T-cell (primary cell): ENCODE results near the gene FRMD6. TPM values are rescaled to one million over a fixed set of nuclear protein-coding genes. Genes with fewer than 3 reads are reported as not detected.

ENCODE experiments used
- ATAC-seq, 4 experiments: fragments of 200-7000 bp in 3 of 4; fragments of 150-1000 bp in 1 of 4; cut with Tn5 transposase; replicated peaks in 1 of 4; 1 replicate in 3 of 4; 2 replicates in 1 of 4; pipeline ENCODE4 v1.10.0; 2021; ENCODE audit warnings: moderate library complexity in 3 of 4, mild to moderate bottlenecking in 2 of 4, moderate number of reproducible peaks in 1 of 4
- CTCF ChIA-PET, 2 donors: fragments of 300-600 bp; sonication (Branson Sonifier 250); formaldehyde crosslinking; loops; one replicate each; lab custom pipeline; 2022; ENCODE audit warnings: antibody characterized with exemption in 2 of 2; lab: Charles Lee
- POLR2A ChIA-PET, 2 donors: fragments of 300-600 bp; sonication (Branson Sonifier 250); formaldehyde crosslinking; loops; one replicate each; lab custom pipeline; 2022; ENCODE audit warnings: antibody characterized with exemption in 2 of 2; lab: Charles Lee
- DNase-seq, 35 experiments: peaks; one replicate each; pipeline versions ENCODE4 v3.0.0 to v3.0.0-alpha.2; 2013 to 2023
- H3K27ac ChIP-seq: one replicate; pipeline ENCODE4 v1.5.1; 2013; ENCODE audit warnings: low read length
- H3K27me3 ChIP-seq, 2 experiments: replicated peaks in 1 of 2; 1 replicate in 1 of 2; 2 replicates in 1 of 2; pipeline versions ENCODE4 v1.6.1 to v1.7.0; 2013; ENCODE audit warnings: low read length in 1 of 2, mixed read lengths in 1 of 2; ENCODE audit not compliant: control insufficient read depth in 2 of 2, insufficient read depth in 2 of 2; ENCODE audit errors: extremely low read depth in 1 of 2
- H3K36me3 ChIP-seq, 2 donors: 1 replicate in 1 of 2; 2 replicates in 1 of 2; pipeline versions ENCODE4 v1.6.1 to v1.7.0; 2013; ENCODE audit warnings: low read length in 1 of 2; ENCODE audit not compliant: control insufficient read depth in 2 of 2, insufficient read depth in 1 of 2; ENCODE audit errors: extremely low read depth in 1 of 2
- H3K4me1 ChIP-seq, 2 experiments: 1 replicate in 1 of 2; 2 replicates in 1 of 2; pipeline versions ENCODE4 v1.6.1 to v1.7.0; 2013; ENCODE audit warnings: low read length in 2 of 2, mixed read lengths in 1 of 2; ENCODE audit not compliant: insufficient read depth in 2 of 2, control insufficient read depth in 1 of 2; ENCODE audit errors: extremely low read depth in 1 of 2
- H3K4me3 ChIP-seq, 2 donors: 1 replicate in 1 of 2; 2 replicates in 1 of 2; pipeline versions ENCODE4 v1.5.1 to v1.7.0; 2013; ENCODE audit warnings: mild to moderate bottlenecking in 2 of 2, low read length in 1 of 2, moderate library complexity in 1 of 2; ENCODE audit not compliant: control insufficient read depth in 1 of 2; ENCODE audit errors: extremely low read depth in 1 of 2
- H3K9me3 ChIP-seq: 2 replicates; pipeline ENCODE4 v1.7.0; 2013
- H3K27ac Mint-ChIP-seq, 2 donors: one replicate each; pipeline ENCODE4 v1.8.0; 2020 to 2021; ENCODE audit warnings: mild to moderate bottlenecking in 2 of 2, mixed read lengths in 2 of 2
- H3K27me3 Mint-ChIP-seq, 2 donors: one replicate each; pipeline ENCODE4 v1.8.0; 2021 to 2022; ENCODE audit warnings: mixed read lengths in 2 of 2
- H3K36me3 Mint-ChIP-seq: one replicate; pipeline ENCODE4 v1.8.0; 2021; ENCODE audit warnings: mixed read lengths
- H3K4me1 Mint-ChIP-seq, 3 donors: one replicate each; pipeline ENCODE4 v1.8.0; 2020 to 2022; ENCODE audit warnings: mixed read lengths in 3 of 3, mild to moderate bottlenecking in 1 of 3
- H3K4me3 Mint-ChIP-seq, 3 donors: one replicate each; pipeline ENCODE4 v1.8.0; 2020 to 2022; ENCODE audit warnings: mild to moderate bottlenecking in 3 of 3, mixed read lengths in 3 of 3, moderate library complexity in 3 of 3
- H3K9me3 Mint-ChIP-seq, 3 donors: one replicate each; pipeline ENCODE4 v1.8.0; 2020 to 2022; ENCODE audit warnings: mixed read lengths in 3 of 3
- WGBS: methylation state at CpG from one replicate; pipeline ENCODE4 v1.1.5; 2013; ENCODE audit warnings: missing lambda C conversion rate; ENCODE audit not compliant: insufficient coverage; 5-methylcytosine and 5-hydroxymethylcytosine counted together
- total RNA-seq, 35 experiments: library from RNA in 6 of 35; stranded (reverse) in 6 of 35; fragments of 120-200 nt in 1 of 35; gene quantifications; one replicate each; pipeline versions ENCODE4 v1.2.1 to v1.2.4 and lab custom pipeline; 2013 to 2026

The FRMD6 gene
- total RNA-seq, 5 donors from 2014 or later (not counting 1 experiment from before 2014, with no cell fraction given) = 0.86 to 1.9 (median 1.5) TPM

DNA sequence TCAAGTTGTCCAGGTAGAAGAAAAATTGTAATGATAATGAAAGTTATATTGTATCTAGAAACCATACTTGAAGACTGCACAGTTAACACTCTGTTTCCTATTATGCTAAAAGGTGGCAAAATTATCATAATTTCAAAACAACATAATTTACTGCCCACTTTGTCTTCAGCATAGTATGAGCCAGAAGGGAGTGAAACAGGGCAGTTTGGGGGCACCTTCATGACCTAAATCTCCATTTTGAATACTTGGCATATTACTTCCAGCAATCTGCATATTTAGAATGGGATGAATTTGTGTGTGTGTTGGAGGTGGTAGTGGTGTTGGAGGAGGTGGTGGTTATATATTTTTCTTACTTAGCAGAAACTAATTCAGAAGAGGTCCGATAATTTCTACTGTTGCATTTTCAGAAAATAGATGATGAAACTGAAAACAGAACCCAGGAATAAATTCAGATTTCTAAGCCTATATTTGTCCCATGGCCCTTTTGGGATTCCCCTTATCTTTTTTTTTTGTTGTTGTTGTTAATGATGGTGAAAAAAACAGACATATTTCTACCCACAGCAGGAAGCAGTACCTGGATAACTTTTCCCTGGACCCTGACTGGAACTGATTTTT is 26.6 kb upstream of the FRMD6 start:
- Histone ChIP-seq H3K27me3 (no peaks in the 10 kb centered on the region), H3K36me3 (no peaks in the 10 kb centered on the region), H3K4me1 (no peaks in the 10 kb centered on the region), H3K4me3 (no peak overlapping the region), H3K9me3 (no peaks in the 10 kb centered on the region), H3K27ac (no peak overlapping the region)
- Mint-ChIP-seq H3K4me1 (peaks cover 0 to 6% (median 5%) of the 10 kb centered on the region in 3 donors), H3K4me3 (no peak overlapping the region), H3K27ac (no peak overlapping the region), H3K36me3 (no peaks in the 10 kb centered on the region), H3K9me3 (peaks cover 0 to 4% (median 0%) of the 10 kb centered on the region in 3 donors), H3K27me3 (peaks cover 2 to 5% of the 10 kb centered on the region in 2 donors)
- ChIA-PET CTCF (no interaction called here), POLR2A (no interaction called here)
- no peak for ATAC-seq
- no peak for DNase-seq
- no CpG with 5 or more reads among the region's 1 CpG for WGBS

DNA sequence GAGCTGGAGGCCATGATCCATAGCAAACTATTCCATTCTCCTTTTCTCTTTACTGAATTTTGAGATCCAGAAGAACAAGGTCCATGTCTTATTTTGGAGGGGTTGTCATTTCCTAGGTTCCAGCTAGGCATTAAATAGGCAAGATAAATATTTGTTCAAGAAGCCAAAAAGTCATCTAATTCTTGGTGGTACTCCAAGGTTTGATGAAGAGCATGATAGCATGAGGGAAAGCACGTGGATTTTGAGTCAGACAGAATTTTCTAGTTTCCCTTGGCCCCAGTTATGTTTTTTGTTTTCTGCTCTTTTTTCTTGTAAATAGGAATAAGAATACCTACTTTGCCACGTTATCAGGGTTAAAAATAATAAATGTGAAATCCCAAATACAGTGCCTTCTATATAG is 25.5 kb upstream of the FRMD6 start:
- no peak overlapping the region for H3K4me3 ChIP-seq
- no peak overlapping the region for H3K27ac ChIP-seq
- ChIA-PET POLR2A (interaction anchor here in 1 of 2 donors (0.7 kb wide), 1 partner anchor 1316 kb away, joined by 3 read pairs; no protein-coding TSS in a partner anchor), CTCF (no interaction called here)
- 71% methylated on average over 1 of the region's 2 CpGs for WGBS
- no peaks in the 10 kb centered on the region for H3K9me3 ChIP-seq
- no peak for ATAC-seq
- no peak overlapping the region for H3K27ac Mint-ChIP-seq
- no peak overlapping the region for H3K4me3 Mint-ChIP-seq
- no peaks in the 10 kb centered on the region for H3K4me1 ChIP-seq
- H3K27me3 ChIP-seq = no peaks in the 10 kb centered on the region
- peaks cover 0 to 4% (median 0%) of the 10 kb centered on the region in 3 donors for H3K9me3 Mint-ChIP-seq
- no peaks in the 10 kb centered on the region for H3K36me3 ChIP-seq
- no peaks in the 10 kb centered on the region for H3K36me3 Mint-ChIP-seq
- peaks cover 0 to 6% (median 5%) of the 10 kb centered on the region in 3 donors for H3K4me1 Mint-ChIP-seq
- no peak for DNase-seq
- peaks cover 2 to 5% of the 10 kb centered on the region in 2 donors for H3K27me3 Mint-ChIP-seq

DNA sequence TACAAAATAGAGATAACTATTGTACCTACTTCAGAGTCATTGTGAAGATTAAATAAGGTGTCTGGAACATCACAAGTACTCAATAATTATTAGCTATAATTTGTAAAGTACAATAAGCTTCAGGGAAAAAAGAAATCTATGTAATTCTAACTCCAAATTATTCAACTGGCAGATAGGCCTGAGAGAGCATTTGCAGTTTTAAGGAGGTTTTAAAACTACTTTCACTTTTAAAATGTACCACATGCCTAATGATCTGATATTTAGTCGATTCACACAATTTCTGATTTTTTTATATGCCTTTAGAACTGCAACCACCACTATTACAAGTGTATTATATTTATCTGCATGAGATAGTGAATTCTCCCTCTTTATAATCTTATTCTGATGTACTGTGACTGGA is 24.9 kb upstream of the FRMD6 start:
- no peak overlapping the region for H3K27ac Mint-ChIP-seq
- peaks cover 0 to 6% (median 5%) of the 10 kb centered on the region in 3 donors for H3K4me1 Mint-ChIP-seq
- H3K27me3 ChIP-seq = no peaks in the 10 kb centered on the region
- no CpG with 5 or more reads among the region's 1 CpG for WGBS
- H3K4me1 ChIP-seq = no peaks in the 10 kb centered on the region
- H3K4me3 Mint-ChIP-seq = no peak overlapping the region
- no peak overlapping the region for H3K27ac ChIP-seq
- H3K27me3 Mint-ChIP-seq = peaks cover 6 to 8% of the 10 kb centered on the region in 2 donors
- ChIA-PET CTCF (no interaction called here), POLR2A (interaction anchor here in 1 of 2 donors (0.7 kb wide), 1 partner anchor 1316 kb away, joined by 3 read pairs; no protein-coding TSS in a partner anchor)
- H3K36me3 Mint-ChIP-seq = no peaks in the 10 kb centered on the region
- H3K36me3 ChIP-seq = no peaks in the 10 kb centered on the region
- no peak for ATAC-seq
- no peak for DNase-seq
- H3K9me3 Mint-ChIP-seq = peaks cover 0 to 4% (median 0%) of the 10 kb centered on the region in 3 donors
- H3K9me3 ChIP-seq = no peaks in the 10 kb centered on the region
- H3K4me3 ChIP-seq = no peak overlapping the region

DNA sequence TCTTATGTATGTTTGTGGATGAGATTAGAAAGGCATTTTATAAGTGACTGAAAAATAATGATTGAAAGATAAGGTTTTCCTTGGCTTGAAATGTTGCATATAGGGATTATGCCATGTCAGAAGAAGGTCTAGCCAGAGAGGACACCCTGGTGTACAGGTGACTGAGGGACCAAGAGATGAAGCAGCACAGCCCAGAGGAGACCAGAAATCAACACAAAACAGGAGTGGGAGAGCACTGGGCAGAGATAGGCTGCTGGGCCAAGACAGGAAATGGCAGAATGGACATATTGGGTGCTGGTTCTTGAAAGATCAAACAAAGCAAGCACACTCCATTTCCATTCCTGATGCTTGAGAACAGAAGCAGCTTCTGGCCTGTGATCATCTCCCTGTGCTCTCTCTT is 24.4 kb upstream of the FRMD6 start:
- H3K27ac Mint-ChIP-seq = no peak overlapping the region
- H3K36me3 Mint-ChIP-seq = no peaks in the 10 kb centered on the region
- Histone ChIP-seq H3K4me3 (no peak overlapping the region), H3K36me3 (no peaks in the 10 kb centered on the region), H3K27ac (no peak overlapping the region), H3K9me3 (no peaks in the 10 kb centered on the region), H3K4me1 (no peaks in the 10 kb centered on the region), H3K27me3 (no peaks in the 10 kb centered on the region)
- H3K9me3 Mint-ChIP-seq = peaks cover 0 to 4% (median 0%) of the 10 kb centered on the region in 3 donors
- DNase-seq (no peak), ATAC-seq (no peak)
- ChIA-PET CTCF (no interaction called here), POLR2A (no interaction called here)
- no peak overlapping the region for H3K4me3 Mint-ChIP-seq
- H3K4me1 Mint-ChIP-seq = peaks cover 0 to 6% (median 5%) of the 10 kb centered on the region in 3 donors
- peaks cover 10 to 12% of the 10 kb centered on the region in 2 donors for H3K27me3 Mint-ChIP-seq

DNA sequence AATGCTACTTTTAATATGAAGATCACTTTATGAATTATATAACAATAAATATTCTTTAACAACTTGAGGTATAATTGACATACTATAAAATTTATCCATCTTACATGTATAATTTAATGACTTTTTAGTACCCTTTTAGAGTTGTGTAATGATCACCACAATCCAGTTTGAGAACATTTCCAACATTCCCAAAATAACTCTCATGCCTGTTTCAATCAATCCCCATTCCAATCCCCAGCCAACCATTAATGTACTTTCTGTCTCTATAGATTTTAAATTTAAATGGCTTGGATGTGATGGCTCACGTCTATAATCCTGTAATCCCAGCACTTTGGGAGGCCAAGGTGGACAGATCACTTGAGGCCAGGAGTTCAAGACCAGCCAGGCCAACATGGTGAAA is 23.5 kb upstream of the FRMD6 start:
- DNase-seq = no peak
- H3K4me3 Mint-ChIP-seq = no peak overlapping the region
- H3K27ac ChIP-seq = no peak overlapping the region
- H3K9me3 Mint-ChIP-seq = peaks cover 0 to 4% (median 0%) of the 10 kb centered on the region in 3 donors
- no peaks in the 10 kb centered on the region for H3K36me3 Mint-ChIP-seq
- no peaks in the 10 kb centered on the region for H3K9me3 ChIP-seq
- ChIA-PET POLR2A (no interaction called here), CTCF (no interaction called here)
- peaks cover 0 to 6% (median 5%) of the 10 kb centered on the region in 3 donors for H3K4me1 Mint-ChIP-seq
- no CpG with 5 or more reads among the region's 1 CpG for WGBS
- peaks cover 14 to 16% of the 10 kb centered on the region in 2 donors for H3K27me3 Mint-ChIP-seq
- peaks cover 0 to 1% of the 10 kb centered on the region in 2 experiments for H3K27me3 ChIP-seq
- H3K4me1 ChIP-seq = no peaks in the 10 kb centered on the region
- no peak overlapping the region for H3K4me3 ChIP-seq
- no peak for ATAC-seq
- H3K36me3 ChIP-seq = no peaks in the 10 kb centered on the region
- no peak overlapping the region for H3K27ac Mint-ChIP-seq

DNA sequence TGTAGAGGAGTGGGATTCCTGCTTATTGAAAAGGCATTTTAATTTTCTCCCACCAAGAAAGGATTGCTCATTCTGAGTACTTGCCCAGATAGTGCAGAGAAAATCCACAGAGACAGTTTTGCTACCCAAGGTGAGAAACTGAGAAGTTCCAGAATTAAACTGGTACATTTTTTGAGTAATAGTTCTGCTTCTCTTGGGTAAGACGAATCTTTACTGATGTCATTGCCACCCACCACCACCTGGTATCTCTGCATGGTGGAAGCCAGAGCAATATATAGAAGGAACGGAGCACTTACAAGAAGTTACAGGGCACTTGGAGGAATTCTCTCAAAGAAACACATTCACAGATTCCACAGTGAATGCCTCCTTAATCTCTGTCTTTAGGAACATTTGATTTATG is 20.7 kb upstream of the FRMD6 start:
- CTCF ChIA-PET = no interaction called here
- Mint-ChIP-seq H3K9me3 (no peaks in the 10 kb centered on the region), H3K27me3 (peaks cover 22% of the 10 kb centered on the region in 2 donors), H3K36me3 (no peaks in the 10 kb centered on the region), H3K4me1 (peaks cover 0 to 6% (median 5%) of the 10 kb centered on the region in 3 donors), H3K4me3 (no peak overlapping the region), H3K27ac (no peak overlapping the region)
- WGBS = no CpG with 5 or more reads among the region's 2 CpGs
- ATAC-seq (no peak), DNase-seq (no peak)
- POLR2A ChIA-PET = no interaction called here
- peaks cover 0 to 9% of the 10 kb centered on the region in 2 experiments for H3K27me3 ChIP-seq
- H3K27ac ChIP-seq = no peak overlapping the region
- no peak overlapping the region for H3K4me3 ChIP-seq
- no peaks in the 10 kb centered on the region for H3K9me3 ChIP-seq
- H3K36me3 ChIP-seq = no peaks in the 10 kb centered on the region
- no peaks in the 10 kb centered on the region for H3K4me1 ChIP-seq
